ENCODE measurements around the gene SHLD1.

SHLD1 gene

GRCh38 chr20:5845681-5846615, 95.7 kb downstream of the SHLD1 start:
- no peak for DNase-seq (ENCODE audit: low read depth in 2 of 3, low spot score in 2 of 3)

- no peak for DNase-seq (ENCODE audit: low read depth in 2 of 3, low spot score in 2 of 3)
Observed at GRCh38 chr20:5848711-5849505, 98.7 kb downstream of the SHLD1 start.

- no peak for DNase-seq (ENCODE audit: low read depth in 2 of 3, low spot score in 2 of 3)
Observed at GRCh38 chr20:5855939-5856338, 105.7 kb downstream of the SHLD1 start.

- no peak for DNase-seq (ENCODE audit: low read depth in 2 of 3, low spot score in 2 of 3)
Observed at GRCh38 chr20:5859608-5860007, 109.4 kb downstream of the SHLD1 start.

GRCh38 chr20:5862703-5863039, 112.5 kb downstream of the SHLD1 start:
- no peak for DNase-seq (ENCODE audit: low read depth in 2 of 3, low spot score in 2 of 3)

- DNase-seq (ENCODE audit: low read depth in 2 of 3, low spot score in 2 of 3) = no peak
Observed at GRCh38 chr20:5863040-5863833, 113.0 kb downstream of the SHLD1 start.

GRCh38 chr20:5864428-5864827, 114.2 kb downstream of the SHLD1 start:
- DNase-seq (ENCODE audit: low read depth in 2 of 3, low spot score in 2 of 3) = no peak

- DNase-seq (ENCODE audit: low read depth in 2 of 3, low spot score in 2 of 3) = no peak
Observed at GRCh38 chr20:5864873-5865587, 114.8 kb downstream of the SHLD1 start.

GRCh38 chr20:5865604-5866003, 115.4 kb downstream of the SHLD1 start:
- DNase-seq (ENCODE audit: low read depth in 2 of 3, low spot score in 2 of 3) = no peak

GRCh38 chr20:5870568-5870981, 120.4 kb downstream of the SHLD1 start:
- no peak for DNase-seq (ENCODE audit: low read depth in 2 of 3, low spot score in 2 of 3)

GRCh38 chr20:5871459-5872410, 121.5 kb downstream of the SHLD1 start:
- no peak for DNase-seq (ENCODE audit: low read depth in 2 of 3, low spot score in 2 of 3)

- no peak for DNase-seq (ENCODE audit: low read depth in 2 of 3, low spot score in 2 of 3)
Observed at GRCh38 chr20:5877128-5877527, 126.9 kb downstream of the SHLD1 start.

GRCh38 chr20:5880326-5880725, 130.1 kb downstream of the SHLD1 start:
- no peak for DNase-seq (ENCODE audit: low read depth in 2 of 3, low spot score in 2 of 3)

GRCh38 chr20:5881703-5882102, 131.5 kb downstream of the SHLD1 start:
- no peak for DNase-seq (ENCODE audit: low read depth in 2 of 3, low spot score in 2 of 3)

- DNase-seq (ENCODE audit: low read depth in 2 of 3, low spot score in 2 of 3) = no peak
Observed at GRCh38 chr20:5882166-5882565, 132.0 kb downstream of the SHLD1 start.

- DNase-seq (ENCODE audit: low read depth in 2 of 3, low spot score in 2 of 3) = no peak
Observed at GRCh38 chr20:5884465-5885335, 134.5 kb downstream of the SHLD1 start.

- no peak for DNase-seq (ENCODE audit: low read depth in 2 of 3, low spot score in 2 of 3)
Observed at GRCh38 chr20:5885866-5886265, 135.7 kb downstream of the SHLD1 start.

- no peak for DNase-seq (ENCODE audit: low read depth in 2 of 3, low spot score in 2 of 3)
Observed at GRCh38 chr20:5886788-5887187, 136.6 kb downstream of the SHLD1 start.

GRCh38 chr20:5887386-5887785, 137.2 kb downstream of the SHLD1 start:
- no peak for DNase-seq (ENCODE audit: low read depth in 2 of 3, low spot score in 2 of 3)

All from activated CD8-positive, alpha-beta memory T cell treated with anti-CD3 and anti-CD28 coated beads for 48 hours (primary cell).